MM.1S (cell line): ENCODE results near the gene MARCO.

Experiments
- DNase-seq: peaks from one replicate; pipeline ENCODE4 v3.0.0-alpha.2; 2015
- H2AFZ ChIP-seq: fragments of 300-600 bp; sonication (generic); 2 replicates; pipeline ENCODE4 v1.6.0; 2016; ENCODE audit warnings: antibody characterized with exemption, low read length
- H3F3A ChIP-seq: fragments of 300-600 bp; sonication (generic); 2 replicates; pipeline ENCODE4 v1.6.1; 2016; ENCODE audit warnings: mild to moderate bottlenecking, antibody characterized with exemption, low read length, moderate library complexity, mixed read lengths; ENCODE audit not compliant: insufficient read depth
- H3K27ac ChIP-seq: fragments of 300-600 bp; sonication (generic); 2 replicates; pipeline ENCODE4 v1.5.1; 2016; ENCODE audit warnings: mild to moderate bottlenecking, low read length
- H3K27me3 ChIP-seq: fragments of 300-600 bp; sonication (generic); replicated peaks from 2 replicates; pipeline ENCODE4 v1.6.0; 2016; ENCODE audit warnings: low read length; ENCODE audit not compliant: insufficient read depth
- H3K36me3 ChIP-seq: fragments of 300-600 bp; sonication (generic); replicated peaks from 2 replicates; pipeline ENCODE4 v1.6.1; 2016; ENCODE audit warnings: mild to moderate bottlenecking, low read length, mixed read lengths; ENCODE audit not compliant: insufficient read depth
- H3K4me1 ChIP-seq: fragments of 300-600 bp; sonication (generic); 2 replicates; pipeline ENCODE4 v1.6.1; 2016; ENCODE audit warnings: low read length, mixed read lengths
- H3K4me2 ChIP-seq: fragments of 300-600 bp; sonication (generic); 2 replicates; pipeline ENCODE4 v1.6.0; 2016; ENCODE audit warnings: low read depth, low read length
- H3K4me3 ChIP-seq: fragments of 300-600 bp; sonication (generic); 2 replicates; pipeline ENCODE4 v1.5.1; 2016; ENCODE audit warnings: low read length, mixed read lengths
- H3K79me2 ChIP-seq: fragments of 300-600 bp; sonication (generic); 2 replicates; pipeline ENCODE4 v1.6.1; 2016; ENCODE audit warnings: mixed run types, low read length, mixed read lengths
- H3K9ac ChIP-seq: fragments of 300-600 bp; sonication (generic); 2 replicates; pipeline ENCODE4 v1.6.1; 2016; ENCODE audit warnings: low read length, mixed read lengths
- H3K9me2 ChIP-seq: fragments of 300-600 bp; sonication (generic); replicated peaks from 2 replicates; pipeline ENCODE4 v1.6.1; 2016; ENCODE audit warnings: mild to moderate bottlenecking, low read length, mixed read lengths; ENCODE audit not compliant: insufficient read depth
- H3K9me3 ChIP-seq: fragments of 300-600 bp; sonication (generic); replicated peaks from 2 replicates; pipeline ENCODE4 v1.6.1; 2016; ENCODE audit warnings: mild to moderate bottlenecking, low read length, mixed read lengths; ENCODE audit not compliant: insufficient read depth
- H4K20me1 ChIP-seq: fragments of 300-600 bp; sonication (generic); 2 replicates; pipeline ENCODE4 v1.6.1; 2016; ENCODE audit warnings: mild to moderate bottlenecking, low read length, moderate library complexity, mixed read lengths; ENCODE audit not compliant: insufficient read depth
- CTCF ChIP-seq: fragments of 300-600 bp; sonication (generic); IDR thresholded peaks from 2 replicates; pipeline ENCODE4 v1.5.1; 2016; ENCODE audit warnings: antibody characterized with exemption, low read length, mixed read lengths
- EZH2 ChIP-seq: fragments of 300-600 bp; sonication (generic); optimal IDR thresholded peaks from 2 replicates; pipeline ENCODE3; 2017; ENCODE audit warnings: low read depth, mild to moderate bottlenecking, antibody characterized with exemption, low read length, mixed read lengths
- EZH2phosphoT487 ChIP-seq: fragments of 300-600 bp; sonication (generic); IDR thresholded peaks from 2 replicates; pipeline ENCODE4 v1.6.1; 2018; ENCODE audit warnings: antibody characterized with exemption, low read length

Gene MARCO

GRCh38 chr2:118989481-118989880, 47.5 kb downstream of the MARCO start:
- Histone ChIP-seq H3K4me2 (no peak overlapping the region), H3K9ac (no peak overlapping the region), H4K20me1 (no peaks in the 10 kb centered on the region), H3K27ac (no peak overlapping the region), H3K9me2 (no peaks in the 10 kb centered on the region), H3K79me2 (no peaks in the 10 kb centered on the region), H3F3A (no peaks in the 10 kb centered on the region), H3K36me3 (no peaks in the 10 kb centered on the region), H3K27me3 (no peaks in the 10 kb centered on the region), H2AFZ (no peak overlapping the region), H3K9me3 (no peaks in the 10 kb centered on the region), H3K4me1 (no peaks in the 10 kb centered on the region), H3K4me3 (no peak overlapping the region)
- DNase-seq: no peak
- TF ChIP-seq EZH2 (no peak), CTCF (no peak), EZH2phosphoT487 (no peak)

GRCh38 chr2:118990757-118991545, 49.0 kb downstream of the MARCO start:
- H4K20me1 ChIP-seq: no peaks in the 10 kb centered on the region
- no peaks in the 10 kb centered on the region for H3K9me2 ChIP-seq
- no peak for DNase-seq
- H3K36me3 ChIP-seq: no peaks in the 10 kb centered on the region
- TF ChIP-seq EZH2 (no peak), EZH2phosphoT487 (no peak), CTCF (no peak)
- no peak overlapping the region for H3K4me2 ChIP-seq
- H3K4me3 ChIP-seq: no peak overlapping the region
- no peaks in the 10 kb centered on the region for H3K79me2 ChIP-seq
- H3K9ac ChIP-seq: no peak overlapping the region
- H3K9me3 ChIP-seq: no peaks in the 10 kb centered on the region
- no peaks in the 10 kb centered on the region for H3K4me1 ChIP-seq
- no peak overlapping the region for H2AFZ ChIP-seq
- no peaks in the 10 kb centered on the region for H3F3A ChIP-seq
- no peaks in the 10 kb centered on the region for H3K27me3 ChIP-seq
- no peak overlapping the region for H3K27ac ChIP-seq

- H3K9me2 ChIP-seq: no peaks in the 10 kb centered on the region
- H3K9me3 ChIP-seq: no peaks in the 10 kb centered on the region
- H3K4me2 ChIP-seq: no peak overlapping the region
- H3K79me2 ChIP-seq: no peaks in the 10 kb centered on the region
- H3F3A ChIP-seq: no peaks in the 10 kb centered on the region
- TF ChIP-seq EZH2: no peak
- no peak for TF ChIP-seq CTCF
- no peak for TF ChIP-seq EZH2phosphoT487
- H4K20me1 ChIP-seq: no peaks in the 10 kb centered on the region
- no peak overlapping the region for H3K9ac ChIP-seq
- H2AFZ ChIP-seq: no peak overlapping the region
- H3K36me3 ChIP-seq: no peaks in the 10 kb centered on the region
- no peaks in the 10 kb centered on the region for H3K27me3 ChIP-seq
- H3K4me3 ChIP-seq: no peak overlapping the region
- H3K27ac ChIP-seq: no peak overlapping the region
- no peak for DNase-seq
- H3K4me1 ChIP-seq: no peaks in the 10 kb centered on the region
These were observed 49.6 kb downstream of the MARCO start for GRCh38 chr2:118991554-118991953.
